K562 (cell line): Measurements from ENCODE around the gene GTF2H4. TPM values are rescaled to one million over a fixed set of nuclear protein-coding genes. Genes with fewer than 3 reads are reported as not detected.

ENCODE experiments used
- ATF1 ChIP-seq, 2 experiments: fragments of 450-650 bp in 1 of 2; IDR thresholded peaks; 2 replicates each; pipeline ENCODE4 v1.6.1; 2016; ENCODE audit warnings: missing compliant biosample characterization in 1 of 2, missing genetic modification characterization in 1 of 2
- CBX1 ChIP-seq: sonication (generic); IDR thresholded peaks from 2 replicates; pipeline ENCODE4 v1.6.1; 2016; ENCODE audit warnings: antibody characterized with exemption, low read depth, mild to moderate bottlenecking
- GATAD2A ChIP-seq: fragments of 450-650 bp; IDR thresholded peaks from 2 replicates; pipeline ENCODE4 v1.6.1; 2017
- KLF6 ChIP-seq: fragments of 250-450 bp; sonication (Bioruptor Pico); IDR thresholded peaks from 2 replicates; pipeline ENCODE4 v1.4.0; 2020; ENCODE audit warnings: mild to moderate bottlenecking, moderate library complexity, borderline replicate concordance
- MECOM ChIP-seq: fragments of 250-450 bp; sonication (Bioruptor Pico); IDR thresholded peaks from 2 replicates; pipeline ENCODE4 v1.8.0; 2022; ENCODE audit warnings: inconsistent platforms
- MTA2 ChIP-seq: fragments of 450-650 bp; IDR thresholded peaks from 2 replicates; pipeline ENCODE4 v1.6.1; 2016; ENCODE audit warnings: low read depth
- MTA3 ChIP-seq: fragments of 450-650 bp; formaldehyde crosslinking; IDR thresholded peaks from 2 replicates; pipeline ENCODE4 v1.6.1; 2017; ENCODE audit warnings: mild to moderate bottlenecking, borderline replicate concordance
- NFIC ChIP-seq: fragments of 450-650 bp; IDR thresholded peaks from 2 replicates; pipeline ENCODE4 v1.6.1; 2017; ENCODE audit warnings: mild to moderate bottlenecking, inconsistent platforms
- NFIX ChIP-seq: fragments of 250-450 bp; sonication (Bioruptor Pico); IDR thresholded peaks from 2 replicates; pipeline ENCODE4 v1.4.0; 2020; ENCODE audit warnings: low read depth, mild to moderate bottlenecking, moderate library complexity
- RCOR1 ChIP-seq, 2 experiments: IDR thresholded peaks; 2 replicates each; pipeline ENCODE4 v1.6.1; 2012; ENCODE audit warnings: low read depth in 2 of 2, low read length in 2 of 2, borderline replicate concordance in 1 of 2, improper control_type of control experiment in 1 of 2
- SMAD4 ChIP-seq: fragments of 250-450 bp; sonication (Bioruptor Pico); conservative IDR thresholded peaks from 2 replicates; pipeline ENCODE4 v1.8.0; 2021; ENCODE audit warnings: inconsistent platforms, mild to moderate bottlenecking, moderate library complexity
- SOX6 ChIP-seq: fragments of 450-650 bp; IDR thresholded peaks from 2 replicates; pipeline ENCODE4 v1.6.1; 2014; ENCODE audit warnings: mild to moderate bottlenecking
- STAT5A ChIP-seq: IDR thresholded peaks from 2 replicates; pipeline ENCODE4 v1.6.1; 2012; ENCODE audit warnings: low read length, inconsistent platforms, borderline replicate concordance
- TBP ChIP-seq: optimal IDR thresholded peaks from 2 replicates; pipeline ENCODE3; 2011; ENCODE audit warnings: low read depth, low read length, improper control_type of control experiment
- TEAD4 ChIP-seq, 2 experiments: sonication (generic) in 1 of 2; formaldehyde crosslinking in 1 of 2; IDR thresholded peaks; 2 replicates each; pipeline versions ENCODE4 v1.6.1 to v1.8.0; 2012 to 2022; ENCODE audit warnings: borderline replicate concordance in 1 of 2, inconsistent platforms in 1 of 2, low read length in 1 of 2, mild to moderate bottlenecking in 1 of 2, missing genetic modification reagents in 1 of 2
- ZEB2 ChIP-seq: fragments of 450-650 bp; IDR thresholded peaks from 2 replicates; pipeline ENCODE4 v1.6.1; 2016
- ZNF212 ChIP-seq: fragments of 450-650 bp; formaldehyde crosslinking; IDR thresholded peaks from 2 replicates; pipeline ENCODE4 v1.4.0; 2020; ENCODE audit warnings: mild to moderate bottlenecking
- ZNF780A ChIP-seq: fragments of 250-450 bp; sonication (Bioruptor Pico); IDR thresholded peaks from 2 replicates; pipeline ENCODE4 v1.5.0; 2021; ENCODE audit warnings: mild to moderate bottlenecking
- ZNF79 ChIP-seq: fragments of 250-450 bp; sonication (Bioruptor Pico); IDR thresholded peaks from 2 replicates; pipeline ENCODE4 v1.4.0; 2020; ENCODE audit warnings: low read depth, mild to moderate bottlenecking, moderate library complexity
- polyA plus RNA-seq, 8 experiments: library from polyadenylated mRNA; depleted of rRNA in 4 of 8; stranded (reverse) in 5 of 8; unstranded in 3 of 8; fragments of >200 nt; fragmentation: Nextera tagmentation in 2 of 8; fragmentation: Illumina TruSeq in 1 of 8; extraction: Ambion mirVana in 2 of 8; extraction: Trizol in 1 of 8; gene quantifications; 2 replicates each; pipeline versions ENCODE4 v1.2.1 to v1.2.3, GENCODE V29; 2011 to 2014; ENCODE audit warnings: inconsistent platforms in 1 of 8, missing spikeins in 1 of 8
- total RNA-seq, 7 experiments: library from RNA; depleted of rRNA in 6 of 7; stranded (reverse); fragments of >200 nt in 6 of 7; fragmentation: Illumina TruSeq in 2 of 7; extraction: Trizol in 2 of 7; gene quantifications; 2 replicates each; pipeline versions ENCODE4 v1.2.1 to v1.2.3, GENCODE V29; 2011 to 2021; ENCODE audit warnings: low replicate concordance in 1 of 7
- TF ChIP-seq, protein P1 (sequence below), 2 experiments: fragments of 150-350 bp in 1 of 2; IDR thresholded peaks; 2 replicates each; pipeline ENCODE4 v1.6.1; 2012 to 2016; ENCODE audit warnings: low read depth in 2 of 2, low read length in 2 of 2, mild to moderate bottlenecking in 1 of 2, moderate library complexity in 1 of 2
- TF ChIP-seq, protein P2 (sequence below): fragments of 450-650 bp; IDR thresholded peaks from 2 replicates; pipeline ENCODE4 v1.6.1; 2017; ENCODE audit warnings: antibody characterized with exemption, mild to moderate bottlenecking

The GTF2H4 gene
- total and polyA plus RNA-seq, 9 of the 15 experiments (the other 6 are each of a cell fraction or from before 2014, with no cell fraction given): 3.6 to 86.1 (median 39.6) TPM

DNA sequence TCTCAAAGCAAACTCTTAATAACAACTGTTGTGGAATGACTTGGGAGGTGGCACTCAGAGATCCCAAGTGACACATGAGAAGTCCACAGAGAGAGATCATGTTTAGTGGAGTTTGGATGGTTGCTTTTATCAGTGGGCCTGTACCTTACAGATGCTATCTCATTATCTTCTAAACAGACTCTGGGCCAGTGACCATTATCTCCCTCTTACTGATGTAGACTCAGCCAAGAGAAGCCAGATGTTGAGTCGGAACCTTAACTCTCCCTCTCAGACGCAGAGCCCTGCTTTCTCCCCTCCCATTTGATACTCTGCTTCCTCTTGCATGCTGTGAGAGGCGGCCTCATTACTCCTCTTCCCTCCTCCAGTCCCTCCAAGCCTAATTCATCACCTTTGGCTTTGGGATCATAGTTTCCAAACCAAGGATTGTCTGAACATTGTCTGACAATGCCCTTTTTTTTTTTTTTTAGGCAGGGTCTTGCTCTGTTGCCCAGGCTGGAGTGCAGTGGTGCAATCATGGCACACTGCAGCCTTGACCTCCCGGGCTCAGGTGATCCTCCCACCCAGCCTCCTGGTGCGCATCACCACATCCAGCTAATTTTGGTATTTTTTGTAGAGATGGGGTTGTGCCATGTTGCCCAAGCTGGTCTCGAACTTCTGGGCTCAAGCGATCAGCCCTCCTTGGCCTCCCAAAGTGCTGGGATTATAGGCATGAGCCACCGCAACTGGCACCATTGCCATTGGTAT is 28.2 kb upstream of the GTF2H4 start (continued):
- TF ChIP-seq MTA3 (0 out of 2 replicates have a peak, but pooled peaks have one; percentile 19), TEAD4 (IDR thresholded peaks at IDR 0.05; ENCODE audit: low read length) (peak; percentile 90), TEAD4 (CRISPR knock-in tag; IDR thresholded peaks at IDR 0.05; ENCODE audit: borderline replicate concordance) (no peak), ATF1 (CRISPR knock-in tag; IDR thresholded peaks at IDR 0.05) (no peak), ATF1 (tag; IDR thresholded peaks at IDR 0.05) (peak; percentile 41), ZEB2 (peak; percentile 92), TBP (no peak), CBX1 (no peak), ZNF780A (no peak), GATAD2A (0 out of 2 replicates have a peak, but pooled peaks have one; percentile 40), STAT5A (peak; percentile 58), ZNF79 (CRISPR knock-in tag) (no peak), MECOM (CRISPR knock-in tag) (0 out of 2 replicates have a peak, but pooled peaks have one; percentile 23), NFIC (peak; percentile 67), SMAD4 (CRISPR knock-in tag) (peak; percentile 70), KLF6 (CRISPR knock-in tag) (no peak), ZNF212 (CRISPR knock-in tag) (no peak), NFIX (CRISPR knock-in tag) (no peak), MTA2 (peak; percentile 60; the same call in 1 of the 2 replicates), RCOR1 (IDR thresholded peaks at IDR 0.05; ENCODE audit: borderline replicate concordance in 1 of 2, low read depth in 2 of 2, low read length in 2 of 2) (peak in 1 of 2 experiments; percentile 87; a peak in 2 of 4 replicates), SOX6 (peak; percentile 77; the same call in 1 of the 2 replicates)
- TF ChIP-seq, protein P1, sequence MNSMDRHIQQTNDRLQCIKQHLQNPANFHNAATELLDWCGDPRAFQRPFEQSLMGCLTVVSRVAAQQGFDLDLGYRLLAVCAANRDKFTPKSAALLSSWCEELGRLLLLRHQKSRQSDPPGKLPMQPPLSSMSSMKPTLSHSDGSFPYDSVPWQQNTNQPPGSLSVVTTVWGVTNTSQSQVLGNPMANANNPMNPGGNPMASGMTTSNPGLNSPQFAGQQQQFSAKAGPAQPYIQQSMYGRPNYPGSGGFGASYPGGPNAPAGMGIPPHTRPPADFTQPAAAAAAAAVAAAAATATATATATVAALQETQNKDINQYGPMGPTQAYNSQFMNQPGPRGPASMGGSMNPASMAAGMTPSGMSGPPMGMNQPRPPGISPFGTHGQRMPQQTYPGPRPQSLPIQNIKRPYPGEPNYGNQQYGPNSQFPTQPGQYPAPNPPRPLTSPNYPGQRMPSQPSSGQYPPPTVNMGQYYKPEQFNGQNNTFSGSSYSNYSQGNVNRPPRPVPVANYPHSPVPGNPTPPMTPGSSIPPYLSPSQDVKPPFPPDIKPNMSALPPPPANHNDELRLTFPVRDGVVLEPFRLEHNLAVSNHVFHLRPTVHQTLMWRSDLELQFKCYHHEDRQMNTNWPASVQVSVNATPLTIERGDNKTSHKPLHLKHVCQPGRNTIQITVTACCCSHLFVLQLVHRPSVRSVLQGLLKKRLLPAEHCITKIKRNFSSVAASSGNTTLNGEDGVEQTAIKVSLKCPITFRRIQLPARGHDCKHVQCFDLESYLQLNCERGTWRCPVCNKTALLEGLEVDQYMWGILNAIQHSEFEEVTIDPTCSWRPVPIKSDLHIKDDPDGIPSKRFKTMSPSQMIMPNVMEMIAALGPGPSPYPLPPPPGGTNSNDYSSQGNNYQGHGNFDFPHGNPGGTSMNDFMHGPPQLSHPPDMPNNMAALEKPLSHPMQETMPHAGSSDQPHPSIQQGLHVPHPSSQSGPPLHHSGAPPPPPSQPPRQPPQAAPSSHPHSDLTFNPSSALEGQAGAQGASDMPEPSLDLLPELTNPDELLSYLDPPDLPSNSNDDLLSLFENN (IDR thresholded peaks at IDR 0.05; ENCODE audit: low read depth in 2 of 2, low read length in 2 of 2): no peak
- TF ChIP-seq, protein P2, sequence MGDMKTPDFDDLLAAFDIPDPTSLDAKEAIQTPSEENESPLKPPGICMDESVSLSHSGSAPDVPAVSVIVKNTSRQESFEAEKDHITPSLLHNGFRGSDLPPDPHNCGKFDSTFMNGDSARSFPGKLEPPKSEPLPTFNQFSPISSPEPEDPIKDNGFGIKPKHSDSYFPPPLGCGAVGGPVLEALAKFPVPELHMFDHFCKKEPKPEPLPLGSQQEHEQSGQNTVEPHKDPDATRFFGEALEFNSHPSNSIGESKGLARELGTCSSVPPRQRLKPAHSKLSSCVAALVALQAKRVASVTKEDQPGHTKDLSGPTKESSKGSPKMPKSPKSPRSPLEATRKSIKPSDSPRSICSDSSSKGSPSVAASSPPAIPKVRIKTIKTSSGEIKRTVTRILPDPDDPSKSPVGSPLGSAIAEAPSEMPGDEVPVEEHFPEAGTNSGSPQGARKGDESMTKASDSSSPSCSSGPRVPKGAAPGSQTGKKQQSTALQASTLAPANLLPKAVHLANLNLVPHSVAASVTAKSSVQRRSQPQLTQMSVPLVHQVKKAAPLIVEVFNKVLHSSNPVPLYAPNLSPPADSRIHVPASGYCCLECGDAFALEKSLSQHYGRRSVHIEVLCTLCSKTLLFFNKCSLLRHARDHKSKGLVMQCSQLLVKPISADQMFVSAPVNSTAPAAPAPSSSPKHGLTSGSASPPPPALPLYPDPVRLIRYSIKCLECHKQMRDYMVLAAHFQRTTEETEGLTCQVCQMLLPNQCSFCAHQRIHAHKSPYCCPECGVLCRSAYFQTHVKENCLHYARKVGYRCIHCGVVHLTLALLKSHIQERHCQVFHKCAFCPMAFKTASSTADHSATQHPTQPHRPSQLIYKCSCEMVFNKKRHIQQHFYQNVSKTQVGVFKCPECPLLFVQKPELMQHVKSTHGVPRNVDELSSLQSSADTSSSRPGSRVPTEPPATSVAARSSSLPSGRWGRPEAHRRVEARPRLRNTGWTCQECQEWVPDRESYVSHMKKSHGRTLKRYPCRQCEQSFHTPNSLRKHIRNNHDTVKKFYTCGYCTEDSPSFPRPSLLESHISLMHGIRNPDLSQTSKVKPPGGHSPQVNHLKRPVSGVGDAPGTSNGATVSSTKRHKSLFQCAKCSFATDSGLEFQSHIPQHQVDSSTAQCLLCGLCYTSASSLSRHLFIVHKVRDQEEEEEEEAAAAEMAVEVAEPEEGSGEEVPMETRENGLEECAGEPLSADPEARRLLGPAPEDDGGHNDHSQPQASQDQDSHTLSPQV: 0 out of 2 replicates have a peak, but pooled peaks have one; percentile 40
